Activated CD4-positive, CD25-positive, alpha-beta regulatory T cell (primary cell): ENCODE results near the gene TRIM29.

Experiments
- DNase-seq, 4 experiments: peaks; one replicate each; lab custom pipeline; 2025; lab: John Stamatoyannopoulos, UW

Gene TRIM29

GRCh38 chr11:120061761-120062560 lies 76.0 kb downstream of the TRIM29 start:
- DNase-seq, result no peak
